BE2C (cell line): Measurements from ENCODE around the gene AAR2.

Source experiments
- DNase-seq: peaks from one replicate; pipeline ENCODE4 v3.0.0-alpha.2; 2020
- H3K27me3 ChIP-seq: fragments of 250-450 bp; sonication (Bioruptor Pico); 2 replicates; pipeline ENCODE4 v1.5.1; 2020; ENCODE audit warnings: mild to moderate bottlenecking
- H3K36me3 ChIP-seq: fragments of 250-450 bp; sonication (Bioruptor Pico); 2 replicates; pipeline ENCODE4 v1.5.1; 2020; ENCODE audit warnings: mild to moderate bottlenecking
- H3K4me1 ChIP-seq: fragments of 250-450 bp; sonication (Bioruptor Pico); 2 replicates; pipeline ENCODE4 v1.5.1; 2020
- H3K4me3 ChIP-seq: 2 replicates; pipeline ENCODE4 v1.5.1; 2011; ENCODE audit warnings: low read depth, low read length
- H3K9me3 ChIP-seq: fragments of 250-450 bp; sonication (Bioruptor Pico); 2 replicates; pipeline ENCODE4 v1.5.1; 2020
- CTCF ChIP-seq: IDR thresholded peaks from 2 replicates; pipeline ENCODE4 v1.5.1; 2012; ENCODE audit warnings: mild to moderate bottlenecking, low read depth, low read length

The AAR2 gene

GRCh38 chr20:36200451-36200850 lies 35.8 kb upstream of the AAR2 start:
- Histone ChIP-seq H3K27me3 (no peaks in the 10 kb centered on the region), H3K4me1 (peaks cover 14% of the 10 kb centered on the region), H3K36me3 (peaks cover 8% of the 10 kb centered on the region), H3K9me3 (no peaks in the 10 kb centered on the region), H3K4me3 (no peak overlapping the region)
- no peak for DNase-seq
- TF ChIP-seq CTCF: no peak

- Histone ChIP-seq H3K4me3 (no peak overlapping the region), H3K27me3 (no peaks in the 10 kb centered on the region), H3K9me3 (no peaks in the 10 kb centered on the region), H3K36me3 (peaks cover 8% of the 10 kb centered on the region), H3K4me1 (peaks cover 14% of the 10 kb centered on the region)
- TF ChIP-seq CTCF: no peak
- no peak for DNase-seq
Observed at GRCh38 chr20:36201198-36201597, 35.1 kb upstream of the AAR2 start.

- peaks cover 14% of the 10 kb centered on the region for H3K4me1 ChIP-seq
- H3K27me3 ChIP-seq: no peaks in the 10 kb centered on the region
- no peaks in the 10 kb centered on the region for H3K9me3 ChIP-seq
- peak; percentile 99 for TF ChIP-seq CTCF
- DNase-seq: peak; percentile 78
- no peak overlapping the region for H3K4me3 ChIP-seq
- peaks cover 12% of the 10 kb centered on the region for H3K36me3 ChIP-seq
Observed at GRCh38 chr20:36202891-36203338, 33.4 kb upstream of the AAR2 start.

GRCh38 chr20:36203861-36204260 lies 32.4 kb upstream of the AAR2 start:
- Histone ChIP-seq H3K36me3 (peaks cover 16% of the 10 kb centered on the region), H3K9me3 (no peaks in the 10 kb centered on the region), H3K4me1 (peaks cover 6% of the 10 kb centered on the region), H3K4me3 (no peak overlapping the region), H3K27me3 (no peaks in the 10 kb centered on the region)
- DNase-seq: no peak
- TF ChIP-seq CTCF: no peak

- Histone ChIP-seq H3K27me3 (no peaks in the 10 kb centered on the region), H3K36me3 (peaks cover 24% of the 10 kb centered on the region), H3K9me3 (no peaks in the 10 kb centered on the region), H3K4me1 (peaks cover 4% of the 10 kb centered on the region), H3K4me3 (no peak overlapping the region)
- DNase-seq: no peak
- TF ChIP-seq CTCF: no peak
Observed at GRCh38 chr20:36205026-36205425, 31.3 kb upstream of the AAR2 start.

- Histone ChIP-seq H3K4me3 (no peak overlapping the region), H3K27me3 (no peaks in the 10 kb centered on the region), H3K36me3 (peaks cover 27% of the 10 kb centered on the region), H3K9me3 (no peaks in the 10 kb centered on the region), H3K4me1 (no peaks in the 10 kb centered on the region; the same call in 1 of the 2 replicates)
- no peak for DNase-seq
- no peak for TF ChIP-seq CTCF
Observed at GRCh38 chr20:36206068-36206467, 30.2 kb upstream of the AAR2 start.
